OCI-LY1 (cell line): ENCODE data around the gene DENND5B.

ENCODE experiments used
- CTCF ChIP-seq: fragments of 200-600 bp; sonication (generic), shearing (Covaris generic); IDR thresholded peaks from 2 replicates; pipeline ENCODE4 v1.5.1; 2017; ENCODE audit warnings: mild to moderate bottlenecking, antibody characterized with exemption, low read length, moderate library complexity, mixed read lengths
- EZH2 ChIP-seq: fragments of 200-600 bp; sonication (generic), shearing (Covaris generic); IDR thresholded peaks from 2 replicates; pipeline ENCODE4 v1.8.0; 2017; ENCODE audit warnings: borderline replicate concordance, mixed run types, mild to moderate bottlenecking, antibody characterized with exemption, low read length, moderate library complexity, mixed read lengths

- TF ChIP-seq EZH2 (no peak), CTCF (no peak)
Measured at GRCh38 chr12:31386364-31386777, 204.6 kb downstream of the DENND5B start.
